Measurements from ENCODE around the gene NXPH3. TPM values are rescaled to one million over a fixed set of nuclear protein-coding genes. Genes with fewer than 3 reads are reported as not detected.

Gene NXPH3
- polyA plus RNA-seq, 1 of the 3 experiments (the other 2 are of a cell fraction): 0.30 TPM

- TF ChIP-seq IRF3 (IDR thresholded peaks at IDR 0.05; ENCODE audit: low read depth, low read length) (no peak), MAX (IDR thresholded peaks at IDR 0.05; ENCODE audit: low read depth) (no peak), GATA2 (CRISPR knock-in tag; IDR thresholded peaks at IDR 0.05) (no peak), EP300 (IDR thresholded peaks at IDR 0.05; ENCODE audit: borderline replicate concordance in 1 of 2, low read depth in 1 of 2, low read length in 1 of 2) (no peak), TAF1 (IDR thresholded peaks at IDR 0.05; ENCODE audit: borderline replicate concordance, low read depth, low read length) (no peak), MXI1 (IDR thresholded peaks at IDR 0.05; ENCODE audit: low read depth, low read length) (no peak), USF2 (IDR thresholded peaks at IDR 0.05; ENCODE audit: borderline replicate concordance, low read depth, low read length) (no peak), RCOR1 (IDR thresholded peaks at IDR 0.05; ENCODE audit: low read length) (no peak), TEAD4 (IDR thresholded peaks at IDR 0.05; ENCODE audit: borderline replicate concordance, insufficient read depth) (no peak), SMC3 (IDR thresholded peaks at IDR 0.05; ENCODE audit: low read depth, low read length) (no peak)
These were observed 13.3 kb downstream of the NXPH3 start (continued) for GRCh38 chr17:49588726-49589576.

- 62% methylated on average over 2 of the region's 2 CpGs for WGBS (ENCODE audit: low lambda C conversion rate)
These were observed 13.9 kb downstream of the NXPH3 start for GRCh38 chr17:49589577-49589927.

More at GRCh38 chr17:49589577-49589927, 13.9 kb downstream of the NXPH3 start:
- peak overlapping the region in 1 of 2 experiments; percentile 73; a peak in 2 of 4 replicates for H3K27ac ChIP-seq (ENCODE audit: low read depth in 2 of 2, low read length in 1 of 2)
- H3K4me3 ChIP-seq (ENCODE audit: low read depth in 2 of 2, low read length in 1 of 2): no peak overlapping the region
- peak; percentile 49; the same call in 1 of the 2 replicates for TF ChIP-seq GATA2 (CRISPR knock-in tag; IDR thresholded peaks at IDR 0.05)
- no peak for TF ChIP-seq JUND (IDR thresholded peaks at IDR 0.05)
- CTCF ChIA-PET: interaction anchor here (0.6 to 48.9 kb wide), 7 partner anchors 13 to 408 kb away, joined by 3 to 2107 read pairs (median 5); partner anchors contain the start of genes NXPH3, SLC35B1 and SPOP
- peak overlapping the region; percentile 59; the same call in 1 of the 2 replicates for H3K4me2 ChIP-seq
- peaks cover 19% of the 10 kb centered on the region for H3F3A ChIP-seq (replicated peaks; ENCODE audit: insufficient read depth)
- POLR2A ChIA-PET: interaction anchor here (0.6 to 0.7 kb wide), 2 partner anchors 38 to 46 kb away, joined by 3 to 4 read pairs; no protein-coding TSS in a partner anchor
- no peak overlapping the region for H3K9ac ChIP-seq
- H3K36me3 ChIP-seq (replicated peaks in 1 of 2; ENCODE audit: control insufficient read depth in 1 of 2, insufficient read depth in 2 of 2, low read length in 1 of 2): peaks cover 0 to 25% of the 10 kb centered on the region in 2 experiments
- no peaks in the 10 kb centered on the region for H3K79me2 ChIP-seq (ENCODE audit: insufficient read depth)
- no peaks in the 10 kb centered on the region for H3K27me3 ChIP-seq (ENCODE audit: insufficient read depth)
- H3K4me1 ChIP-seq (ENCODE audit: control insufficient read depth in 1 of 2, insufficient read depth in 2 of 2, low read depth in 1 of 2, low read length in 1 of 2): peaks cover 3 to 20% of the 10 kb centered on the region in 2 experiments; a peak in 3 of 4 replicates
- no peak overlapping the region for H2AFZ ChIP-seq (ENCODE audit: low read depth)
- H3K9me3 ChIP-seq: no peaks in the 10 kb centered on the region
- H3K9me2 ChIP-seq: no peaks in the 10 kb centered on the region
- no peaks in the 10 kb centered on the region for H4K20me1 ChIP-seq (ENCODE audit: insufficient read depth)
- DNase-seq: peak; percentile 44

Data from SK-N-SH (cell line).